COLO829 (cell line): ENCODE measurements around the gene RPS27.
A peak's percentile ranks its signal among the peaks of the same experiment; 100 is the strongest.
"Not testable (repeated sequence)": the region's sequence is repeated elsewhere in the genome, so short reads cannot be mapped to it uniquely, and the experiment has no call there.

ENCODE experiments used
- DNase-seq: peaks from one replicate; pipeline ENCODE4 v3.0.0; 2012; ENCODE audit warnings: low spot score

Gene RPS27

DNA sequence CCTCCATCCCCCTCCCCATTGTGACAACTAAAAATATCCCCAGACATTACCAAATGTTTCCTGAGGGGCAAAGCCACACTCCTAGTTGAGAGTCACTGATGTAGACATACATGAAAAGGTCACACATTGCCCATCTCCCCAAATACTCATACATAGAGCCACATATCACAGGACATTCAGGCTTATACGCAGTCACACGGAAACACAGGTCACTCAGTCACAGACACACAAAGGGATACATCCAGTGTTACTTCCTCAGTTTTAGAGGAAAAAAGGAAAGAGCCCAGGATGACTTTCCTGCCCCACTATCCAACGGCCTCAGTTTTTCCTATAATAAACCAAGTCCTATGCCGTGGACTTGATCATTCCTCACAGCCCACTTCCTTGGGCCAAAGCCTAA lies 29.1 kb upstream of the RPS27 start:
- no peak for DNase-seq

DNA sequence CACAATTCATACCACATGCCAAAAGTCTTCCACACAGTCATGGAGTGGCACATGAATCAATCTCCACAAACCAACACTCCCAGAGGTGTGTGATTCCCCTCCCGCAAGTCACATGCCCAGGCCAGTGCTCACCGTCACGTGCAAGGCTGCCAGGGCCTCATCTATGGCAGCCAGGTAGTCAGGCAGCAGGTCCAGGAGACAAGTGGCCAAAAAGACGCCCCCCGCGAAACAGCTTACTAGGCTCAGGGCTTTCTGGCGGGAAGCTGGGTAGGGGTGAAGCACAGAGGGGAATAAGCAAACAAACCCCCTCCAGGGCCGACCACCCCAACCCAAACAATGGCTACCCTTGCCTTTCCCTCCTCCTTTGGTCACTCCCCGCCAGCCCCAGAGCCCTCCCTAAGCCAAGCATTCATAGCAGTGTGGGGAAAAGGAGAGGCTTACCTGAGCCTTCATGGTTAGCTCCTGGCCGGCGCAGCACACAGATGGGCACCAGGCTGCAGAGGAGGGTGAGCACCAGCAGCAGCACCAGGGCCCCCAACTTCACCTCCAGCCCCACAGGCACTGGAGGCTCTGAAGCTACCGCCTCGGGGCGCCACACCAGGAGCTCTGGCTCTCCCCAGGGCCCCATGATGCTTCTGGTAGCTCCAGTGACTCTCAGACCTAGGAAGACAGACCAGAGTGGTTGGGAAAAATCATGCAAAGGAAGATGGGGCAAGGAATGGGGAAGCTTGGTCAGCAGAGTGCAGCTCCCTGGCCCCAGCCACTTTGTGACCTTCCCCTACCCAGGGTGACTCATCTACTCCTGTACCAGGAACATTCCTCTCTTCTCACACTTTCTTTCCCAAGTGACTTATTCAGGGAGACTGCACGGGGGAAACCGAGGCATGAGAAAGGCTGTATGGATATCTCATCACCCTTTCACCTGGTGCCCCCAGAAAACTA lies 28.2 kb upstream of the RPS27 start:
- DNase-seq: no peak

DNA sequence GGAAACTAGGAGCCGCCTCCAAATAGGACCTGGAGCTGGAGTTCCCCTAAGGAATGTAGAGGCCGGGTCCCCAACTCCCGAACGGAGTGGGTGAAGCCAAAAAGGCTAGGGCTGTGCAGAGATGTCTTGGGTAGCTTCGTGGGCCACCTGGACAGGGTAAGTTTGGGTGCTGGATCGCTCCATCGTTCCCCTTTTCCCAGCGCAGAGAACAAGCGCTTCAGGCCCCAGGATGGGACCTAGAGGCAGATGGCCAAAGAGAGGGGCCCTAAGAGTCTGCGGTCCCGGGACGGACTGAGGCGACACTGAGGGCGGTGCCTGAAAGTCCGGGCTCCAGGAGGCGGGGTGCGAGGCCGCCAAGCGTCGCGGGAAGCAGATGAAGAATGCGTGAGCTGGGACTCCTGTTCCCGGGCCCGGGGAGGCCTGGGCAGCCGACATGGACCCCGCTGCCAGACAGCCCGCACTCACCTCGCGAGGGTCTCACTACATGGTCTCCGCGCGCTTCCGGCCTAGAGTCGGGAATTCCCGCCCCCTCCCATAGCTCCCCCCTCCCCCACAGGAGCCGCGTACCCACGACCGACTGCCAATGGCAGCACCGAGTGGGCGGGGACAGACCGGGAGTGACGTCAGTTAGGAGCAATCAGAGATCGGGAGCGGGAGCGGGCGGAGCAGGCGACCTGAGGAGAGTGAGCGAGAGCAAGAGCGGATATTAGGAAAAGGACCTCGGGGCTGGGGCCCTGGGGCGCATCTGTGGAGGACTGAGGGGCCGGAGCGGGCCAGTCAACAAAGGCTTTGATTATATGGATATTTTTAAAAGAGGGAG lies 27.3 kb upstream of the RPS27 start, which contains the start of gene SLC39A1:
SLC39A1 (minus strand) TSS at position 508 of the 820 bp plus-strand sequence. CDS start 822 bp downstream, outside the sequence.
- peak; percentile 95 for DNase-seq

DNA sequence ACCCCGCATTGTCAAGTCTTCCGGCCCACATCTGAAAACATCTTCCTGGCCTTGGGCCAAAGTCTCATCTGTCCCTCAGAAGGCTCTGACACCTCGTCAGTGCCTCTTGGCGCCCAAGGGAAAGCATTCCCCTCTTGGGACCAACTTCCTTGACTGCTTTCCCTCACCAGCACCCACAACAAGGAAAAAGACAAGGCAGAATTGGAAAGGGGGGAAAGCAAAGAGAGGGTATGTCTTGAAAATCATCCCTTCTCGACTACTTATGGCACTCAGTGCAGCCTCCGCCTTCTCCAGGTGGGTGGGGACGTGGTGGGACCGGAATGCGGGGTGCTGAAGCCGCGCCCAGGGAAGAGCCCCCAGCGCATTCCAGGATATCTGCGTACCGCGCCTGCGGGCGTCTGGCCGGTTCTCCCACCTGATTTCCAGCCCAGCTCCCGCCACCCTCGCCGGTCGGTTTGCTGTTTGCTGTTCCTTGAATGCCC lies 26.7 kb upstream of the RPS27 start:
- no peak for DNase-seq

DNA sequence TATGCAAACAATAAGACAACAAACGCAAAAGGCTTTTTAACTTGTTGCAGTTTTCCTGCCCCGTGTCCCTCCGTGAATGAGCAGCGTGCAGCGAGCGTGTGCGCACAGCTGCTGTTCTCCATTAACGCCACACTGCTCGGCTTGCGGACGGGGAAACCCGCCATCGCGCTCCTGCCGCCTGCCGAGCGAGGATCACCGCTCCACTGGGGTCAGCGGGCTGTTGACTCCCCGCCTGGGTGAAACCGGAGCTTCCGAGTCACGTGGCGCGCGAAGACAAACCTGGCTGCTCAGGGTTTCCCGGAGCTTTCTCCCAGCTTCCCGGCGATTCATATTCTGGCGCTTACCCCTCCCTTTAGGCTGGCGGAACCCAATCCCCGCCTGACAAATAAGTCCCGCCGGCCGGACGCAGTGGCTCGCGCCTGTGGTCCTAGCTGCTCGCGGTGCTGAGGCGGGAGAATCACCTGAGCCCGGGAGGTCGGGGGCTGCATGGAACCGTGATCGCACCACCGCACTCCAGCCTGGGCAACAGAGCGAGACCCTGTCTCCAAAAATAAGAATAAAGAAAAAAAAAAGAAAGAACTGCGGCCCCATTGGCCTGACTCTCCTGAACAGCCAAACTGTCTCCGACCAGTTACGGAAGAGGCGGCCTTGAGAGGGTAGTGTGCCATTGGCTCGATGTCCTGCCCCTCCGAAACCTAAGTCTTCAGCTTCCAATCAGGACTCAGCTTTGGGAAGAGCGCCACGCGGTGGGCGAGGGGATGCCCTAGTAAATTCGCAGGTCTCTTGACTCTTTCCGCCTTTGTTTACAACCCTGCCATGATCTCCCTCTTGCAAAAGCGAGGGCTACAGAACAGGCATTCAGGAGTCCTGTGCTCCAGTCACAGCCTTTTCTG lies 23.2 kb upstream of the RPS27 start, which contains the start of gene CREB3L4:
CREB3L4 (plus strand) TSS at position 796 of the 893 bp plus-strand sequence. CDS start 624 bp downstream, outside the sequence.
- peak; percentile 87 for DNase-seq

DNA sequence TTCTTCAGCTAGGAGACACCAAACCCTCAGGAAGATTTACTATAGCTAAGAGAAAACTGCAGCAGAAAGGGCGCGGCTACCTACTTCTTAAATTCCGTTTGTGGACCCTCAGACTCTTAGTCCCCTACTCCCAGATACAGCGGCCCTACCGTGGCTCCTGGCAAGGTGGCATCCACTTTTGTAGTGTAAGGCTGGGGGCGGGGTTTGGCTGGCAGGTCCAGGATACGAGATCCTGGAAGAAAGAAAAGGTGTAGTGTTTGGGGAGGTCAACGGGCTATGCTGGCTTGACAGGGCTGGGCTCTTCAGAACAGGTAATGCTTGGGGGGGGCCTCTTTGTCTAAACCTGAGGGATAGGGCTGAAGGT lies 22.6 kb upstream of the RPS27 start:
- no peak for DNase-seq

DNA sequence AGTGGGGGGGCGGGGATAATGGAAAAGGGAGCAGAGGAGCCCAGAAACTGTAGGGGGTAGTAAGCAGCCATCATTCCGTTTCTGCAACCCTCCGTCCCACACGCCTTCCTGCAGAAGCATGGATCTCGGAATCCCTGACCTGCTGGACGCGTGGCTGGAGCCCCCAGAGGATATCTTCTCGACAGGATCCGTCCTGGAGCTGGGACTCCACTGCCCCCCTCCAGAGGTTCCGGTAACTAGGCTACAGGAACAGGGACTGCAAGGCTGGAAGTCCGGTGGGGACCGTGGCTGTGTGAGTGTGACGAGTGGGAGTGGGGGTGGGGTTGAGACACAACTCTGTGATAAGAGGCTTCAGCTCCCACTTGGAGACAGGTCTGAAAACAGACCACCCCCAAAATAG lies 22.2 kb upstream of the RPS27 start:
- no peak for DNase-seq

DNA sequence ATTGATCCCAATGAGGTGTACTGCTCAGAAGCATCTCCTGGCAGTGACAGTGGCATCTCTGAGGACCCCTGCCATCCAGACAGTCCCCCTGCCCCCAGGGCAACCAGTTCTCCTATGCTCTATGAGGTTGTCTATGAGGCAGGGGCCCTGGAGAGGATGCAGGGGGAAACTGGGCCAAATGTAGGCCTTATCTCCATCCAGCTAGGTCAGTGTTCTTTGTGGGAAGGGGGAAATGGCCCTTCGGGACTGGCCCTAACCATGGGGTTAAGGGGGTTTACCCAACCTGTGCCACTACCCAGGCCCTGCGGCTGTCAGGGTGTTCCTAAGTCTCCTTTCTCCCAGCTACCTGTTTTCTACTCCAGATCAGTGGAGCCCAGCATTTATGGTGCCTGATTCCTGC lies 21.6 kb upstream of the RPS27 start:
- no peak for DNase-seq

DNA sequence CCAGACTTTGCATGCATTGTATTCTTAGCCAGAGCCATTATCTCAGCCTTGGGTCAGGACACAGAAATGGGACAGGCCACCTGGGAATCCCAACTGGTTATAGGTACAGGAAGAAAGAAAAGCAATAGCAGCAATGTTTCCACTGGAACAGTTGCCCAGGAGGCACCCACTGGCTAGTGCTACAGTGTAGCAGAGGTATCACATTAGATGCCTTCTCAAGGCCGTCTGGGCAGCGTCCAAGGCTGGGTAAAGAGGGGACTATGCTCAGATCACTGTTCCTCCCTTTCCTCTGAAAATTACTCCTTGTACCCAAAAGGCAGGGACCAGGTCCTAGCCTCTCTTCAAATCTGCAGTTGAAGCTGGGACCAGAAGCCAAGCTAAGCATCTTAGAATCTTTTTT lies 20.2 kb upstream of the RPS27 start:
- DNase-seq: no peak

DNA sequence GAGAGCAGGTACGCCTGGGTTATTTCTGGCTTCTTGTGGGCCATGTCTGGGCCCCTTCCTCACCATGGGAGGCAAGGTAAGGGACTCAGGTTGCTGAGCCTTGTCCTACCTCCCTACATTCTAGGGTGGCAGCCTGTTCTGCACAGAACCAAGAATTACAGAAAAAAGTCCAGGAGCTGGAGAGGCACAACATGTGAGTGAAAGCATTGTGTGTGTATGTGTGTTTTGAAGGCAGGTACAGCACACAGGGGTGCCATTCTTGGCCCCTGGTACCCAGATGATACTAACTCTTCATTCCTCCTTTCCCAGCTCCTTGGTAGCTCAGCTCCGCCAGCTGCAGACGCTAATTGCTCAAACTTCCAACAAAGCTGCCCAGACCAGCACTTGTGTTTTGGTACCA lies 17.5 kb upstream of the RPS27 start:
- DNase-seq: no peak

DNA sequence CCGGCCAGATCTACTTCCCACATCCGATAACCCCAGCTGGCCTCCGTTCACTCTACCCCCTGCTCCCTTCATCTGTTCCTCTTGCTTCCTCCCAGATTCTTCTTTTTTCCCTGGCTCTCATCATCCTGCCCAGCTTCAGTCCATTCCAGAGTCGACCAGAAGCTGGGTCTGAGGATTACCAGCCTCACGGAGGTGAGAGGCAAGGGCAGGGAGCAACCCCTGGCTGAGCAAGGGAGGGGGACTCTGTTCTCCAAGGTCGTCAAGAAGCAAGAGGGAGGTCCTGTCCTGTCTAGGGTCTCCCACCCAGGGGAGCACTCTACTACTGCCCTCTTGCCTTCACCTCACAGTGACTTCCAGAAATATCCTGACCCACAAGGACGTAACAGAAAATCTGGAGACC lies 17.0 kb upstream of the RPS27 start:
- no peak for DNase-seq

DNA sequence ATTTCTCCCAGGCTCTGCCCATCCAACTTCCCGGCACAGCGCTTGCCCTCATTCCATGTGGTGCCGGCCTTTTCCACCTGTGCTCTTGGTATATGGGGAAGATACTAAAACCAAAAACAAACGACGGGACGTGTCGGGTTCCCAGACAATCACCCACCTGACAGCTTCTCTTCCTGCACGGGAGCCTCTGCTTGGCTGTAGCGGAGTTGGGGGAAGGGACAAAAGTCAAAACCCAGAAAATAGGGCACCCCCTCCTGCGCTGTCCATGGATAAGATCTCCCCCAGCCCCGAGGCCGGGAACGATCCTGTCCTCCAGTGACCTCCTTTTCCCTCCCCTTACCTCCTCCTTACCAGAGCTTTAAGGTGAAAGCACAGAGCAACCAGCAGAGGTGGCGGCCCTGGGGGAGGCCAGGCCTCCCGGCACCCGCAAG lies 13.7 kb upstream of the RPS27 start:
- DNase-seq: no peak

DNA sequence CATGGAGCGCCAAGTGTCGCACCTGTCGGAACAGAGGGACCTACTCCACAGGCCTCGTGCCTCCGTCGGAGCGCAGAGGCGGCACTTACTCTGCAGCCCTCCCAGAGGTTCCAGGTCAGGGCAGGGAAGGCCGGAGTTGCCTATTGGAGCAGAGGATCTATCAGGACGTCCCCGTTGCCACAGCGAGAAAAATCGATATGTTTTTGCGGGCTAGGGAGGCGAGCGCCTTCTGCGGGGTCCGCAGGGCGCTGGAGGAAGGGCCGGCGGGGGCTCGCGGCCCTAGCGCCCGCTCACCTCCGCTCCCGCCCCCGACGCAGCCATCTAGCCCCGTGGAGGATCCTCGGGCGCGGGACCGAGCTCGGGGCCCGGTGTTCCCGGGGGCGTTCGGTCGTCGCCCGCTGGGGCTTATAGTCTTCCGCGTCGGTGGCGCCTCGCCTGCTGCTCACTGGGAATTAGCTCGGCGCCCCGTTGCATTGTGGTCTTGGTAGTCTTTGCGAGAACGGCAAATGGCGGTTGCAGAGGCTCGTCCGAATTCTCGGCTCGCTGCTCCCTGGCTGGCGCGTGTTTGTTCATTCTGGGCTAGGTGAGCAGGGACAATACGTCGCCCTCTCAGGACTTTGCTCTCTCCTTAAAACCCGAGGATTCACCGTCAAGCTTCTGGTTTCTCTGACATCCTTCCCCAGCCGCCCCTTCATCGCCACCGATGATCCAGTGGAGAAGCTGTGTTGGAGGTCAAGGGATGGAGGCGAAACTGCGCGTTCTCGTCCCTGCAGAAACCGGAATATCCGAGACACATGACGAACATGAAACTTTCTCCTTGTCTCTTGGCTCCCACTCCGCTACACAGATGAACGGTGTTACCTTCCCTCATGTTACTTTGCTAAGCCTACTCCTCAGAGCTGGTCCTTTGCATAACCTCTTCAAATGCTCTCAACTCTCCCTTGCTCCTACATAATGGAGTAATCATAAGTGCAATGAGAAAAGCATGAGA lies 13.0 kb upstream of the RPS27 start, which contains the start of gene JTB:
JTB (minus strand) TSS at position 425 of the 991 bp plus-strand sequence; CDS start at position 3, 422 bp downstream.
- peak; percentile 87 for DNase-seq

DNA sequence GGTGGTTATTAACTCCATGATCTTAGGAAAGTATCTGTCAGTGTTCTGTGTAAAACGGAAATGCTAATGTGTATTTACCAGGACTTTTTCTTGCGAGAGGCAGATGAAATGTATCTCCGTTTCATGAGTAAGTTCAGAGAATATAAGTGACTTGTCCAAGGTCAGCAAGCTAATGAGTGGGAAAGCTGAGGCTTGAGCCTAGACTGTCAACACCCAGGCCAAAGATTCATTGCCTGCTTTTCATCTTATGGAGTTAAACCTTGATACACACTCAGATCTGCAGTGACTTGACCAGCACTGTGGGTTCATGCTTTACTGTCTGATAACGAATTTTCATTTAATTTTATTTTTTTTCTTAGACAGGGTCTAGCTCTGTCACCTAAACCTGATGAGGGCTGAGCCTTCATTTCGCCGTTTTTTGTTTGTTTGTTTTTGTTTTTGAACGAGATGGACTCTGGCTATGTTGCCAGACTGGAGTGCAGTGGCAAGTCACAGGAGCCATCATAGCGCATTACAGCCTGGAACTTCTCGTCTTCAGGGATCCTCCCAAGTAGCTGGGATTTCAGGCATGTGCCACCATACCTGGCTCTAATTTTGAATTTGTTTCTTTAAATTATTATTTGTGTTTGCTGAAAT lies 12.2 kb upstream of the RPS27 start:
- no peak for DNase-seq

DNA sequence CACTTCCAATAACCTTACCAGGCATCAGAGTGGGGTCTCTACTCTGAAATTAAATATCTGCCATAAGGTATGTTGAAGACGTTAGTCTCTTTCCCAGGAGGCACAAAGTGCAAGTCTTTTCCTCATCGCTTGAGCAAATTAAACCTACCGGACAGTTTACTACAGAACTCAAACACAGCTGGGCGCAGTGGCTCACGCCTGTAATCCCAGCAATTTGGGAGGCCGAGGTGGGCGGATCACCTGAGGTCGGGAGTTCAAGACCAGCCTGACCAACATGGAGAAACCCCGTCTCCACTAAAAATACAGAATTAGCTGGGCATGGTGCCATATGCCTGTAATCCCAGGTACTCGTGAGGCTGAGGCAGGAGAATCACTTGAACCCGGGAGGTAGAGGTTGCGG lies 11.5 kb upstream of the RPS27 start:
- not testable (repeated sequence) for DNase-seq

DNA sequence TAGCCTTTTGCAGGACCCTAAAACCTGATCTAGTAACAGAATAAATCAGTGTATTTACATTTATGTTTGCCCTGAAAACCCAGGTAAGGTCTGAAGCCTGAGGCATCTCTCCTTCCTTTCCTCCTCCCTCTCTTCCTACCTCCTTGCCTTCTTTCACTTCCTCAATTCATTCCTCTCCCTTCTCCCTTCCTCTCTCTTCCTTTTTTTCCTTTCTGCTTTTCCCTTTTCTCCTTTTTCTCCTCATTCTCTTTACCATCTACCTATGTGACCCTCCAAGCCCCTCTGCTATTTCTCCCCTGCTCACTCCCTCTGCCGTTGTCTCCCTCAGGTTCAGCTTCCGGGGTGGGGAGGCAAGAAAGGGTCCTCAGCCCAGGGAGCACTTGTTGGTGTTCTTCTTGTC lies 8.8 kb upstream of the RPS27 start:
- DNase-seq: not testable (repeated sequence)

DNA sequence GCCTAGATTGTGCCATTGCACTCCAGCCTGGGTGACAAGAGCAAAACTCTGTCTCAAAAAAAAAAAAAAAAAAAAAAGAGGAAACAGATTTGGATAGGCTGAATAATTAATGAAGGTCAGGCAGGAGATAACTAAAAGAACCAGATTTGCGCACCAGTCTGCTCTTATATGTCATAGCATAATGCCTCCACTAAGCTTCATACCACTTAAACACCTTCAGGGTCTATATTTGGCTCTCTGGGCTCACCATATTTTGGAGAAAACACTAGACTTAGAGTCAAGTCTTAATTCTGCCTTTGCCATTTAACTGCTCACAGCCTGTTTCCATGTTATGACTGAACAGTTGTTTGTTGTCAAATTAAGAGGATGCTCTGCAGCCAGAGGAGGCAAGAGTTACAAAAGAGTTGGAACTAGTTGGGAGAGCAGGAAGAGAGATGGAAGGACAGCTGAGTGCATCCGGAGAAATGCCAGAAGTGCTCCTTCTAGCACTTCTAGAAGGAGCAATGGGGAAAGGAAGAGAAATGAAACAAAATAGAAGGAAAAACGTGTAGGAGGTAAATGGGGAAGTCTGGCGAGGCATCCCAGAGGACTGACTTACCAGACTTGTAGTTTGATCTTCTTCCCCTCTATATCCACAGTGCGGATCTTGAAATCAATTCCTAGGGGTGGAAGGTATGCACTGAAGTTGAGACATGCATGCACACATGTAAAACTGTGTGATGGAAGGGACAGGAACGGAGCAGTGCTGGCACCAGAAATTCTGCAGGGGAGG lies 6.3 kb upstream of the RPS27 start:
- no peak for DNase-seq

DNA sequence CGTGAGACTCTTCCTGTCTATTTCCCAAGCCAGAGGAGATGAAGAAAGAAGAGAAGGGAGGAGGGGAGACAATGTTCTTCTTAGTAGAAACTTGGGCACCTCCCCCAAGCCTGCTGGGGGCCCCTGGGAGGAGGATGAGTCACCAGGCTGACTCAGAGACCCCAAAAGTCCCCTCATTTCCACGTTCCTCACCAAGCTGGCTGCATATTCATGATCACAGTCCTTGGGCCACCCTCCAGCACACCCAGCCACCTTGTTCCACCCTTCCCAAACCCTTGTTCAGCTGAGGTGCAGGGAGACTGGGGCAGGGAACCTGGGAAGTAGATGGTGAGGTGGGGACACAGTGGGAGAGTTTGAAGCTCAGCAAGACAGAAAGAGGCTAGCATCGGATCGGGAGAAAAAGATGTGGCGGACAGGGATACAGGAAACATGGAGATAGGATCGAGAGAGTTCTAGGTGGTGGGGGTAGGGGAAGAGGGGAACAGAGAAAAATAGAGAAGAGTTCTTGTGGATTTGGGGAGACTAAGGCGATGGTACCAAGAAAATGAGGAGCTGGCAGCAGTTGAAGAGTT lies 5.1 kb upstream of the RPS27 start:
- no peak for DNase-seq
